K562 (cell line): ENCODE data around the gene CHCHD6. TPM values are rescaled to one million over a fixed set of nuclear protein-coding genes. Genes with fewer than 3 reads are reported as not detected.

Experiments
- ATAC-seq: fragments of 200-7000 bp; cut with Tn5 transposase; 3 replicates; pipeline ENCODE4 v1.9.1; 2020; ENCODE audit warnings: moderate library complexity
- BruUV-seq: library from RNA; stranded (reverse); fragments of 400-500 nt; replicated peaks from 2 replicates; lab custom pipeline; 2021; lab: Mats Ljungman, UMichigan
- CTCF ChIA-PET: fragments of 300-600 bp; formaldehyde crosslinking; extraction: SDS; loops from one replicate; lab custom pipeline; 2021; ENCODE audit warnings: low intra/inter-chr PET ratio; lab: Yijun Ruan, JAX
- POLR2A ChIA-PET: fragments of 300-600, 350-650 bp; sonication (Branson Sonifier 250); formaldehyde crosslinking; extraction: SDS; loops from one replicate; lab custom pipeline; 2021; ENCODE audit warnings: antibody characterized with exemption, inconsistent platforms; lab: Yijun Ruan, JAX
- DNase-seq, 4 experiments: peaks; one replicate each; pipeline versions ENCODE4 v3.0.0 to v3.0.0-alpha.2; 2011 to 2018; ENCODE audit warnings: low spot score in 3 of 4, mixed read lengths in 3 of 4; ENCODE audit errors: extremely low read depth in 1 of 4
- FAIRE-seq: peaks from 2 replicates; lab custom pipeline; 2011; peaks lifted over from hg19 to GRCh38; lab: Jason Lieb, UNC
- H2AFZ ChIP-seq: 2 replicates; pipeline ENCODE4 v1.6.0; 2011; ENCODE audit warnings: low read depth, low read length, control low read depth, inconsistent platforms
- H3K27ac ChIP-seq: fragments of 200-600 bp; 3 replicates; pipeline ENCODE4 v1.8.0; 2011; ENCODE audit warnings: low read depth, mild to moderate bottlenecking, control low read depth, inconsistent platforms, low read length, moderate library complexity, mixed read lengths; ENCODE audit errors: extremely low read depth
- H3K27me3 ChIP-seq, 2 experiments: fragments of 300-600 bp in 1 of 2; 2 replicates in 1 of 2; 3 replicates in 1 of 2; pipeline versions ENCODE4 v1.6.0 to v1.8.0; 2011; ENCODE audit warnings: inconsistent platforms in 2 of 2, low read length in 2 of 2, mild to moderate bottlenecking in 1 of 2, mixed read lengths in 1 of 2, moderate library complexity in 1 of 2; ENCODE audit not compliant: control insufficient read depth in 2 of 2, insufficient read depth in 2 of 2
- H3K36me3 ChIP-seq: fragments of 300-600 bp; 3 replicates; pipeline ENCODE4 v1.8.0; 2011; ENCODE audit warnings: mild to moderate bottlenecking, low read length, inconsistent platforms; ENCODE audit not compliant: control insufficient read depth, insufficient read depth
- H3K4me1 ChIP-seq, 2 experiments: fragments of 200-600 bp in 1 of 2; replicated peaks in 1 of 2; 2 replicates in 1 of 2; 3 replicates in 1 of 2; pipeline versions ENCODE4 v1.5.1 to v1.8.0; 2011; ENCODE audit warnings: inconsistent platforms in 2 of 2, low read length in 2 of 2, mild to moderate bottlenecking in 1 of 2, mixed read lengths in 1 of 2, moderate library complexity in 1 of 2; ENCODE audit not compliant: control insufficient read depth in 2 of 2, insufficient read depth in 2 of 2
- H3K4me2 ChIP-seq: 2 replicates; pipeline ENCODE4 v1.6.1; 2011; ENCODE audit warnings: low read length, control low read depth, inconsistent platforms, mixed read lengths; ENCODE audit not compliant: insufficient read depth
- H3K4me3 ChIP-seq: fragments of 200-600 bp; sonication (generic), shearing (Covaris generic); 2 replicates; pipeline ENCODE4 v1.5.1; 2016; ENCODE audit warnings: control low read depth, inconsistent platforms
- H3K79me2 ChIP-seq: fragments of 200-600 bp; 3 replicates; pipeline ENCODE4 v1.8.0; 2011; ENCODE audit warnings: low read length, inconsistent platforms; ENCODE audit not compliant: control insufficient read depth, insufficient read depth
- H3K9ac ChIP-seq, 2 experiments: 2 replicates each; pipeline versions ENCODE4 v1.6.0 to v1.6.1; 2011; ENCODE audit warnings: low read depth in 2 of 2, low read length in 2 of 2, control low read depth in 1 of 2, inconsistent platforms in 1 of 2, mild to moderate bottlenecking in 1 of 2, mixed read lengths in 1 of 2; ENCODE audit not compliant: insufficient read depth in 1 of 2
- H3K9me1 ChIP-seq: one replicate; pipeline ENCODE4 v1.6.0; 2011; ENCODE audit warnings: inconsistent platforms, mild to moderate bottlenecking, low read length, moderate library complexity; ENCODE audit not compliant: control insufficient read depth, insufficient read depth
- H3K9me3 ChIP-seq: replicated peaks from 2 replicates; pipeline ENCODE4 v1.5.1; 2011; ENCODE audit warnings: low read depth, low read length, inconsistent platforms; ENCODE audit not compliant: control insufficient read depth, insufficient read depth
- H4K20me1 ChIP-seq: replicated peaks from 2 replicates; pipeline ENCODE4 v1.6.1; 2011; ENCODE audit warnings: low read length, inconsistent platforms, mixed read lengths; ENCODE audit not compliant: control insufficient read depth, insufficient read depth
- CBX5 ChIP-seq: IDR thresholded peaks from 2 replicates; pipeline ENCODE4 v1.6.1; 2014; ENCODE audit warnings: low read depth, borderline replicate concordance
- DNMT1 ChIP-seq: fragments of 450-650 bp; IDR thresholded peaks from 2 replicates; pipeline ENCODE4 v1.6.1; 2016; ENCODE audit warnings: antibody characterized with exemption, mild to moderate bottlenecking
- GTF2F1 ChIP-seq: IDR thresholded peaks from 2 replicates; pipeline ENCODE4 v1.6.1; 2011; ENCODE audit warnings: low read depth, low read length, improper control_type of control experiment
- MBD2 ChIP-seq: sonication (generic); IDR thresholded peaks from 2 replicates; pipeline ENCODE4 v1.6.1; 2016; ENCODE audit warnings: low read depth, borderline replicate concordance
- PHF8 ChIP-seq: fragments of 200-600 bp; sonication (generic); IDR thresholded peaks from 2 replicates; pipeline ENCODE4 v1.6.1; 2012; ENCODE audit warnings: mixed run types, mild to moderate bottlenecking, inconsistent platforms, low read length, moderate library complexity, borderline replicate concordance
- ZBTB8A ChIP-seq: fragments of 450-650 bp; IDR thresholded peaks from 2 replicates; pipeline ENCODE4 v1.6.1; 2018; ENCODE audit warnings: mild to moderate bottlenecking, moderate library complexity; ENCODE audit not compliant: partially characterized antibody
- ZSCAN29 ChIP-seq: fragments of 450-650 bp; IDR thresholded peaks from 2 replicates; pipeline ENCODE4 v1.6.1; 2017
- WGBS: fragments of 100-300 bp; shearing (Covaris generic); methylation state at CpG from one replicate; pipeline ENCODE4 v1.1.6; 2016; ENCODE audit warnings: low coverage, mixed read lengths; ENCODE audit not compliant: insufficient coverage; ENCODE audit errors: missing lambda C conversion rate; 5-methylcytosine and 5-hydroxymethylcytosine counted together
- in situ Hi-C: fragments of 300-500 bp; cut with MboI; formaldehyde crosslinking; loops from 4 replicates; pipeline ENCODE4 v1.15.0; 2018; ENCODE audit warnings: inconsistent platforms, mixed read lengths
- intact Hi-C: fragments of 100-400 bp; cut with micrococcal nuclease; formaldehyde crosslinking; loops from 2 replicates; pipeline ENCODE4 v1.14.2; 2022
- polyA plus RNA-seq, 8 experiments: library from polyadenylated mRNA; depleted of rRNA in 4 of 8; stranded (reverse) in 5 of 8; unstranded in 3 of 8; fragments of >200 nt; fragmentation: Nextera tagmentation in 2 of 8; fragmentation: Illumina TruSeq in 1 of 8; extraction: Ambion mirVana in 2 of 8; extraction: Trizol in 1 of 8; gene quantifications; 2 replicates each; pipeline versions ENCODE4 v1.2.1 to v1.2.3, GENCODE V29; 2011 to 2014; ENCODE audit warnings: inconsistent platforms in 1 of 8, missing spikeins in 1 of 8
- total RNA-seq, 7 experiments: library from RNA; depleted of rRNA in 6 of 7; stranded (reverse); fragments of >200 nt in 6 of 7; fragmentation: Illumina TruSeq in 2 of 7; extraction: Trizol in 2 of 7; gene quantifications; 2 replicates each; pipeline versions ENCODE4 v1.2.1 to v1.2.3, GENCODE V29; 2011 to 2021; ENCODE audit warnings: low replicate concordance in 1 of 7
- TF ChIP-seq, protein P1 (sequence below): sonication (generic); formaldehyde crosslinking; IDR thresholded peaks from 2 replicates; pipeline ENCODE4 v1.8.0; 2023; ENCODE audit warnings: missing genetic modification reagents, mild to moderate bottlenecking, borderline replicate concordance
- TF ChIP-seq, protein P2 (sequence below): sonication (generic); formaldehyde crosslinking; IDR thresholded peaks from 2 replicates; pipeline ENCODE4 v1.9.0; 2022; ENCODE audit warnings: mild to moderate bottlenecking, missing genetic modification reagents

CHCHD6 gene
- total and polyA plus RNA-seq, 9 of the 15 experiments (the other 6 are each of a cell fraction or from before 2014, with no cell fraction given): 4.6 to 18.6 (median 10.9) TPM

DNA sequence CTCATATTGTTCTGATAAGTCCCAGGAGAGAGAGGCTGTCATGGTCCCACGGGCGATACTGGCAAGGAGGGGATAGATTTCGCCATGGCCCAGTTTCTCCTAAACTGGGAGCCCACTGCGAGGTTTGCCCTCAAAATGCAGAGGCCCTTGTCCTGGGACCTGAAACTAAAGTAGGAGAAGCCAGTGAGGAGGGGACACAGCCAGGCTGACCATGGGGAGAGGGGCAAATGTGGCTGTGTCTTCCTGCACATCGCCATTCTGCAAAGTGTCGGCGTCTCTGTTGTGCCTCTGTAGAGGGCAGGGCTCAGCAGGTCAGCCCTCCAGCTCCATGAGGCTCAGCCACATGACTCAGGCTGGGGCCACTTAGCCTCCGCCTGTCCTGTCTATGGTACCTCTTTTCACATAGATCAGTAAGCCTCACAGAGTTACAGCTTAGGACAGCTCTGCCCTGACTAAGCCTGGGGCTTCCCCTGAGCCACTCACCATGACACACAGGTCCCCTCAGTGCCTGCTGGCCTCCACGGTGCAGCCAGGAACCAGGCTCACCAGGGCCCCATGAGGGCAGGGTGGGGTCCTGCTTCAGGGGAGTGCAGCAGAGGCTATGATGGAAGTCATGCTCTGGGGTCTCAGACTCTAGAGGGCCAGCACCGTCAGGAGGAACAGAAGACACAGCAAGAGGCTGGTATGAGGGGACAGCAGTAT lies 250.3 kb downstream of the CHCHD6 start:
- Histone ChIP-seq H3K9ac (peak overlapping the region in 1 of 2 experiments; percentile 64; a peak in 1 of 4 replicates), H3K9me1 (no peaks in the 10 kb centered on the region), H3K4me2 (no peak overlapping the region), H4K20me1 (no peaks in the 10 kb centered on the region), H3K27ac (no peak overlapping the region), H3K79me2 (no peaks in the 10 kb centered on the region), H3K27me3 (no peaks in the 10 kb centered on the region), H3K4me3 (no peak overlapping the region), H3K36me3 (no peaks in the 10 kb centered on the region), H2AFZ (no peak overlapping the region), H3K9me3 (no peaks in the 10 kb centered on the region), H3K4me1 (peaks cover 0 to 9% of the 10 kb centered on the region in 2 experiments; a peak in 2 of 5 replicates)
- TF ChIP-seq, protein P1, sequence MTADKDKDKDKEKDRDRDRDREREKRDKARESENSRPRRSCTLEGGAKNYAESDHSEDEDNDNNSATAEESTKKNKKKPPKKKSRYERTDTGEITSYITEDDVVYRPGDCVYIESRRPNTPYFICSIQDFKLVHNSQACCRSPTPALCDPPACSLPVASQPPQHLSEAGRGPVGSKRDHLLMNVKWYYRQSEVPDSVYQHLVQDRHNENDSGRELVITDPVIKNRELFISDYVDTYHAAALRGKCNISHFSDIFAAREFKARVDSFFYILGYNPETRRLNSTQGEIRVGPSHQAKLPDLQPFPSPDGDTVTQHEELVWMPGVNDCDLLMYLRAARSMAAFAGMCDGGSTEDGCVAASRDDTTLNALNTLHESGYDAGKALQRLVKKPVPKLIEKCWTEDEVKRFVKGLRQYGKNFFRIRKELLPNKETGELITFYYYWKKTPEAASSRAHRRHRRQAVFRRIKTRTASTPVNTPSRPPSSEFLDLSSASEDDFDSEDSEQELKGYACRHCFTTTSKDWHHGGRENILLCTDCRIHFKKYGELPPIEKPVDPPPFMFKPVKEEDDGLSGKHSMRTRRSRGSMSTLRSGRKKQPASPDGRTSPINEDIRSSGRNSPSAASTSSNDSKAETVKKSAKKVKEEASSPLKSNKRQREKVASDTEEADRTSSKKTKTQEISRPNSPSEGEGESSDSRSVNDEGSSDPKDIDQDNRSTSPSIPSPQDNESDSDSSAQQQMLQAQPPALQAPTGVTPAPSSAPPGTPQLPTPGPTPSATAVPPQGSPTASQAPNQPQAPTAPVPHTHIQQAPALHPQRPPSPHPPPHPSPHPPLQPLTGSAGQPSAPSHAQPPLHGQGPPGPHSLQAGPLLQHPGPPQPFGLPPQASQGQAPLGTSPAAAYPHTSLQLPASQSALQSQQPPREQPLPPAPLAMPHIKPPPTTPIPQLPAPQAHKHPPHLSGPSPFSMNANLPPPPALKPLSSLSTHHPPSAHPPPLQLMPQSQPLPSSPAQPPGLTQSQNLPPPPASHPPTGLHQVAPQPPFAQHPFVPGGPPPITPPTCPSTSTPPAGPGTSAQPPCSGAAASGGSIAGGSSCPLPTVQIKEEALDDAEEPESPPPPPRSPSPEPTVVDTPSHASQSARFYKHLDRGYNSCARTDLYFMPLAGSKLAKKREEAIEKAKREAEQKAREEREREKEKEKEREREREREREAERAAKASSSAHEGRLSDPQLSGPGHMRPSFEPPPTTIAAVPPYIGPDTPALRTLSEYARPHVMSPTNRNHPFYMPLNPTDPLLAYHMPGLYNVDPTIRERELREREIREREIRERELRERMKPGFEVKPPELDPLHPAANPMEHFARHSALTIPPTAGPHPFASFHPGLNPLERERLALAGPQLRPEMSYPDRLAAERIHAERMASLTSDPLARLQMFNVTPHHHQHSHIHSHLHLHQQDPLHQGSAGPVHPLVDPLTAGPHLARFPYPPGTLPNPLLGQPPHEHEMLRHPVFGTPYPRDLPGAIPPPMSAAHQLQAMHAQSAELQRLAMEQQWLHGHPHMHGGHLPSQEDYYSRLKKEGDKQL (CRISPR knock-in tag): no peak
- TF ChIP-seq, protein P2, sequence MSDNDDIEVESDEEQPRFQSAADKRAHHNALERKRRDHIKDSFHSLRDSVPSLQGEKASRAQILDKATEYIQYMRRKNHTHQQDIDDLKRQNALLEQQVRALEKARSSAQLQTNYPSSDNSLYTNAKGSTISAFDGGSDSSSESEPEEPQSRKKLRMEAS (CRISPR knock-in tag): no peak
- TF ChIP-seq PHF8: no peak
- TF ChIP-seq ZSCAN29: no peak
- no peak for TF ChIP-seq DNMT1
- no peak for TF ChIP-seq GTF2F1
- no peak for TF ChIP-seq MBD2
- TF ChIP-seq CBX5: no peak
- no peak for TF ChIP-seq ZBTB8A
- no peak for DNase-seq
- BruUV-seq: no TSS peak
- FAIRE-seq: no peak
- no peak; the same call in 2 of the 3 replicates for ATAC-seq
- ChIA-PET CTCF (no interaction called here), POLR2A (no interaction called here)
- intact Hi-C loops (no loop called here), in situ Hi-C loops (no loop called here)
- WGBS: 58% methylated on average over 7 of the region's 10 CpGs
